HG03439 (cell line): ENCODE data around the gene ABLIM3.

Experiments used
- ATAC-seq: cut with Tn5 transposase; IDR thresholded peaks from one replicate; pipeline ENCODE4 v1.9.1; 2021; ENCODE audit warnings: mild to moderate bottlenecking, moderate library complexity; ENCODE audit not compliant: unreplicated experiment

Gene ABLIM3

GRCh38 chr5:149132474-149132873 lies 8.8 kb upstream of the ABLIM3 start:
- ATAC-seq = no peak

GRCh38 chr5:149133795-149134777 lies 7.2 kb upstream of the ABLIM3 start:
- no peak for ATAC-seq

GRCh38 chr5:149134778-149135500 lies 6.4 kb upstream of the ABLIM3 start:
- ATAC-seq = no peak

GRCh38 chr5:149135536-149136201 lies 5.6 kb upstream of the ABLIM3 start:
- no peak for ATAC-seq

GRCh38 chr5:149138182-149138923 lies 2.9 kb upstream of the ABLIM3 start:
- ATAC-seq = no peak

- ATAC-seq = no peak
These were observed 893 bp upstream of the ABLIM3 start for GRCh38 chr5:149140197-149141002.

GRCh38 chr5:149141957-149142851 lies 911 bp downstream of the ABLIM3 start:
- no peak for ATAC-seq

GRCh38 chr5:149143470-149143869 lies 2.2 kb downstream of the ABLIM3 start:
- ATAC-seq = no peak

GRCh38 chr5:149144637-149145036 lies 3.3 kb downstream of the ABLIM3 start:
- ATAC-seq = no peak

- no peak for ATAC-seq
These were observed 3.8 kb downstream of the ABLIM3 start for GRCh38 chr5:149145138-149145537.

GRCh38 chr5:149147676-149148075 lies 6.4 kb downstream of the ABLIM3 start:
- ATAC-seq = no peak

GRCh38 chr5:149149942-149150341 lies 8.6 kb downstream of the ABLIM3 start:
- no peak for ATAC-seq

- ATAC-seq = no peak
These were observed 9.2 kb downstream of the ABLIM3 start for GRCh38 chr5:149150457-149150856.

GRCh38 chr5:149151717-149152116 lies 10.4 kb downstream of the ABLIM3 start:
- no peak for ATAC-seq

GRCh38 chr5:149152317-149152746 lies 11.0 kb downstream of the ABLIM3 start:
- no peak for ATAC-seq

- ATAC-seq = no peak
These were observed 12.0 kb downstream of the ABLIM3 start for GRCh38 chr5:149153193-149153750.

GRCh38 chr5:149153751-149154610 lies 12.7 kb downstream of the ABLIM3 start:
- no peak for ATAC-seq

GRCh38 chr5:149154650-149155049 lies 13.4 kb downstream of the ABLIM3 start:
- no peak for ATAC-seq
